ENCODE results near the gene ZCCHC13.

Gene ZCCHC13

DNA sequence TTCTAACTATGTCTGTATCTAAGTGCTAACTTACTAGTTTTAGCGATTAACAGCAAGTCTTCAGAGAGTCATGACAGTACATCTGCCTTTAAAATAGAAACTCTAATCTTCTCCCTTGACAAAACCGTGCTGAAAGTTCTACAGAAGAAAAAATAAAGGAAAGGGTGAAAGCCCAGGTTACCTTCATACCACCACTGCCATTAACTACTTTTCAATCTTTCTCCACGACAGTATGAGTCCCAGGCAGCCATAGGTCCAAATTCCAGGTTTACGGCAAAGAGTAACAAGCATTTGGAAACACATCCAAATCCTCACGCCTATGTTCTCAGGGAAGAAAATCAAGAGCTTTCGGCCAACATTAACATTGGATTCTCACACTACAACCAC is 12.4 kb upstream of the ZCCHC13 start:
- H2AFZ ChIP-seq (ENCODE audit: insufficient read depth, low read length, poor library complexity): peak overlapping the region; percentile 48
- peak in 1 of 2 donors; percentile 43 for DNase-seq
- no peaks in the 10 kb centered on the region for H3K27me3 ChIP-seq (ENCODE audit: insufficient read depth, low read length)
- no peak overlapping the region for H4K12ac ChIP-seq (ENCODE audit: low read depth, low read length)
- H3K79me1 ChIP-seq (ENCODE audit: low read length): peaks cover 16% of the 10 kb centered on the region
- no peaks in the 10 kb centered on the region for H3K4me1 ChIP-seq (ENCODE audit: control insufficient read depth in 1 of 2, insufficient read depth in 2 of 2, low read length in 2 of 2)
- H3K14ac ChIP-seq (ENCODE audit: low read length): peak overlapping the region; percentile 84
- H3K4me2 ChIP-seq (ENCODE audit: low read length): peak overlapping the region; percentile 58
- H4K8ac ChIP-seq (ENCODE audit: low read depth, low read length): peak overlapping the region; percentile 90
- H3K9ac ChIP-seq (ENCODE audit: low read length): peak overlapping the region; percentile 98
- peak overlapping the region; percentile 94 for H4K91ac ChIP-seq (ENCODE audit: low read depth, low read length)
- no peaks in the 10 kb centered on the region for H3K9me3 ChIP-seq (ENCODE audit: insufficient read depth, low read depth, low read length)
- no peak overlapping the region for H3K18ac ChIP-seq (ENCODE audit: low read length)
- H3K36me3 ChIP-seq (ENCODE audit: control insufficient read depth in 1 of 2, insufficient read depth in 2 of 2, low read length in 2 of 2): peaks cover 0 to 3% of the 10 kb centered on the region in 2 experiments
- H3K23ac ChIP-seq (ENCODE audit: low read length): no peak overlapping the region
- no peak overlapping the region for H2BK12ac ChIP-seq (ENCODE audit: low read length)
- no CpG with 5 or more reads among the region's 6 CpGs for WGBS (ENCODE audit: extremely low coverage, insufficient coverage, insufficient read length)
- H2BK120ac ChIP-seq (ENCODE audit: insufficient read depth, low read length, poor library complexity): peak overlapping the region; percentile 36
- H3K79me2 ChIP-seq (ENCODE audit: control insufficient read depth, insufficient read depth, low read length, poor library complexity): peaks cover 20% of the 10 kb centered on the region
- H3K27ac ChIP-seq (ENCODE audit: low read depth, low read length): peak overlapping the region; percentile 98
- peak overlapping the region; percentile 81 for H3K4me3 ChIP-seq (ENCODE audit: low read depth, low read length)
- peak overlapping the region; percentile 22 for H2AK5ac ChIP-seq (ENCODE audit: low read length)
- peak overlapping the region; percentile 71 for H2BK5ac ChIP-seq (ENCODE audit: low read depth, low read length, poor library complexity)
- H3K4ac ChIP-seq (ENCODE audit: low read depth, low read length): peak overlapping the region; percentile 39

DNA sequence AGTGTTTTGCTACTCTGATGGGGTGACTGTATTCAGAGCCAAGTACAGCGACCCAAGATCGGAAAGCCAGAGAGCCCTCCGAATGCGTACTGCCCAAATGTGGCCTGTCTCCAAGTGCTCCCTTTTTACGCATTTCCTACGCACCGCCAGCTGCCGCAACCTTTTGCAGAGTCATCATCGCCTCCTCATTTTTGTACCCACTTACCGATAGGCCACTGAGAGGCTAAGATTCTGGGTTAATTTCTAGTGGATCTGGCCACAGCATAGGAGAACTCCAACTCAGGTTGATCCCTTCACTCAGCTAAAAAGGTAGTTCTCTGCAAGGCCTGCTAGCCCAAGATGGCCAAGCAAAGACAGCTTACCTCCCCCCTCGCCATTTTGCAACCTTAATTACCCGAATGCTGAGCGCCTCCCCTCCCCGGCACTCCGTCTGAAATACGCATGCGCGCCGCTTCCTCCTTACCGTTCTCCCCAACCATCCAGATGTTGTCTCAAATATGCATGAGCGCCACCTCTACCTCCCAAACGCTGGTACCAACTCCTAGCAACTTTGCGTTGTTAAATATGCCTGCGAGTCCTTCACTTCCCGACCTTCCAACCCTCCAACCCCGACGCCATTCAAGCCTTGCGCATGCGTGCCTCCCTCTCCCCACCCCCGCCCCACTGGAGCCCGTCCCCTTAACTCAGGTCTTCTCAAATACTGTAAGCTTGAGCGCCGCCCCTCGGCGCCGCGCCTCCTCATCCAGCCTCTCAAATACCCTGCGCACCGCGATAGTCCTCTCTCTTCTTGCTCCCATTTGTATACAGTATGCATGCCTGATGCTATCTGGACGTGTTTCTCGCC is 11.8 kb upstream of the ZCCHC13 start:
- Histone ChIP-seq H4K12ac (ENCODE audit: low read depth, low read length) (peak overlapping the region; percentile 4), H3K79me1 (ENCODE audit: low read length) (peaks cover 16% of the 10 kb centered on the region), H3K9me3 (ENCODE audit: insufficient read depth, low read depth, low read length) (no peaks in the 10 kb centered on the region), H3K36me3 (ENCODE audit: control insufficient read depth in 1 of 2, insufficient read depth in 2 of 2, low read length in 2 of 2) (peaks cover 0 to 2% of the 10 kb centered on the region in 2 experiments), H2BK5ac (ENCODE audit: low read depth, low read length, poor library complexity) (peak overlapping the region; percentile 71), H3K9ac (ENCODE audit: low read length) (peak overlapping the region; percentile 98), H2BK12ac (ENCODE audit: low read length) (no peak overlapping the region), H2AK5ac (ENCODE audit: low read length) (peak overlapping the region; percentile 22), H4K8ac (ENCODE audit: low read depth, low read length) (peak overlapping the region; percentile 90), H3K4ac (ENCODE audit: low read depth, low read length) (peak overlapping the region; percentile 39), H3K14ac (ENCODE audit: low read length) (peak overlapping the region; percentile 84), H3K23ac (ENCODE audit: low read length) (no peak overlapping the region), H3K4me3 (ENCODE audit: low read depth, low read length) (peak overlapping the region; percentile 81), H3K27me3 (ENCODE audit: insufficient read depth, low read length) (no peaks in the 10 kb centered on the region), H3K79me2 (ENCODE audit: control insufficient read depth, insufficient read depth, low read length, poor library complexity) (peaks cover 20% of the 10 kb centered on the region), H2AFZ (ENCODE audit: insufficient read depth, low read length, poor library complexity) (peak overlapping the region; percentile 48), H3K18ac (ENCODE audit: low read length) (peak overlapping the region; percentile 86), H2BK120ac (ENCODE audit: insufficient read depth, low read length, poor library complexity) (peak overlapping the region; percentile 36), H4K91ac (ENCODE audit: low read depth, low read length) (peak overlapping the region; percentile 94), H3K27ac (ENCODE audit: low read depth, low read length) (peak overlapping the region; percentile 98), H3K4me1 (ENCODE audit: control insufficient read depth in 1 of 2, insufficient read depth in 2 of 2, low read length in 2 of 2) (no peaks in the 10 kb centered on the region), H3K4me2 (ENCODE audit: low read length) (peak overlapping the region; percentile 98)
- no CpG with 5 or more reads among the region's 42 CpGs for WGBS (ENCODE audit: extremely low coverage, insufficient coverage, insufficient read length)
- peak; percentile 83 to 84 for DNase-seq

GRCh38 chrX:74292808-74293123 is 11.2 kb upstream of the ZCCHC13 start:
- no peaks in the 10 kb centered on the region for H3K27me3 ChIP-seq (ENCODE audit: insufficient read depth, low read length)
- H3K27ac ChIP-seq (ENCODE audit: low read depth, low read length): peak overlapping the region; percentile 51
- H2BK120ac ChIP-seq (ENCODE audit: insufficient read depth, low read length, poor library complexity): no peak overlapping the region
- peaks cover 0 to 2% of the 10 kb centered on the region in 2 experiments for H3K36me3 ChIP-seq (ENCODE audit: control insufficient read depth in 1 of 2, insufficient read depth in 2 of 2, low read length in 2 of 2)
- no peak overlapping the region for H3K4ac ChIP-seq (ENCODE audit: low read depth, low read length)
- H2BK5ac ChIP-seq (ENCODE audit: low read depth, low read length, poor library complexity): no peak overlapping the region
- no peak overlapping the region for H2AFZ ChIP-seq (ENCODE audit: insufficient read depth, low read length, poor library complexity)
- H4K8ac ChIP-seq (ENCODE audit: low read depth, low read length): no peak overlapping the region
- H3K79me1 ChIP-seq (ENCODE audit: low read length): peaks cover 16% of the 10 kb centered on the region
- H3K4me1 ChIP-seq (ENCODE audit: control insufficient read depth in 1 of 2, insufficient read depth in 2 of 2, low read length in 2 of 2): no peaks in the 10 kb centered on the region
- H3K9me3 ChIP-seq (ENCODE audit: insufficient read depth, low read depth, low read length): no peaks in the 10 kb centered on the region
- no peak overlapping the region for H2AK5ac ChIP-seq (ENCODE audit: low read length)
- WGBS (ENCODE audit: extremely low coverage, insufficient coverage, insufficient read length): no CpG with 5 or more reads among the region's 9 CpGs
- no peak overlapping the region for H3K23ac ChIP-seq (ENCODE audit: low read length)
- H4K12ac ChIP-seq (ENCODE audit: low read depth, low read length): no peak overlapping the region
- peak overlapping the region; percentile 81 for H3K9ac ChIP-seq (ENCODE audit: low read length)
- H3K4me2 ChIP-seq (ENCODE audit: low read length): peak overlapping the region; percentile 98
- DNase-seq: no peak
- H3K18ac ChIP-seq (ENCODE audit: low read length): no peak overlapping the region
- peaks cover 20% of the 10 kb centered on the region for H3K79me2 ChIP-seq (ENCODE audit: control insufficient read depth, insufficient read depth, low read length, poor library complexity)
- H3K4me3 ChIP-seq (ENCODE audit: low read depth, low read length): peak overlapping the region; percentile 74
- no peak overlapping the region for H2BK12ac ChIP-seq (ENCODE audit: low read length)
- H3K14ac ChIP-seq (ENCODE audit: low read length): no peak overlapping the region
- no peak overlapping the region for H4K91ac ChIP-seq (ENCODE audit: low read depth, low read length)

DNA sequence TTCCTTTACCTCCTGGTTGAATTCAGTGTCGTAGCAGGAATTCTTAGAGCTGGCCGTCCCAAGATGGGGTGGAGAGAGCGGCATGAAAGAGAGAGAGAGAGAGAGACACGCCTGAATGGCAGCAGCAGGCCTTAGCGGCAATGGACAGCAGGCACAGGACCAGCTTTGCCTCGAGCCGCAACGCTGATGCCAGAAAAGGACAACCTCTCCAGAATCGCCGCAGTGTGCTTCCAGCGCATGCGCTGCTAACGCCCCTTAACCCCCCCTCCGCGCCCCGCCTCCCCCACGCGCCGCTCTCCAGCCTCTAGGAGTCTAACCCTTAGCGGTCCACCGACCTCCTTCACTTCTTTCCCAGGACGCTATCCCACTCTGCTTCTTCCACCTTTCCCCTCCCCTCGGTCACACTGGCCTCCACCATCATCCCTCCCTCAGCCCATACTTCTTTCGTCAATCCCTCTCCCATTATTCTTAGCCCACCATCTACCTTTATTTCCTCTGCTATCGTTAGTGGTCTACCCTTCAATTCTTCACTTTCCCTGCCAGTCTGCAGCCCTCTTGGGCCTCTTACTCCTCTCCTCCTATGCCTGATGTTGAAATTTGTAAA is 10.5 kb upstream of the ZCCHC13 start:
- H2AK5ac ChIP-seq (ENCODE audit: low read length): no peak overlapping the region
- H4K91ac ChIP-seq (ENCODE audit: low read depth, low read length): no peak overlapping the region
- no peak overlapping the region for H3K4ac ChIP-seq (ENCODE audit: low read depth, low read length)

More for the DNA sequence above, 10.5 kb upstream of the ZCCHC13 start:
- H2BK12ac ChIP-seq (ENCODE audit: low read length): no peak overlapping the region
- no peaks in the 10 kb centered on the region for H3K9me3 ChIP-seq (ENCODE audit: insufficient read depth, low read depth, low read length)
- no peak overlapping the region for H2BK120ac ChIP-seq (ENCODE audit: insufficient read depth, low read length, poor library complexity)
- H4K12ac ChIP-seq (ENCODE audit: low read depth, low read length): no peak overlapping the region
- peak overlapping the region; percentile 51 for H3K27ac ChIP-seq (ENCODE audit: low read depth, low read length)
- peaks cover 0 to 2% of the 10 kb centered on the region in 2 experiments for H3K36me3 ChIP-seq (ENCODE audit: control insufficient read depth in 1 of 2, insufficient read depth in 2 of 2, low read length in 2 of 2)
- no CpG with 5 or more reads among the region's 25 CpGs for WGBS (ENCODE audit: extremely low coverage, insufficient coverage, insufficient read length)
- no peak overlapping the region for H2BK5ac ChIP-seq (ENCODE audit: low read depth, low read length, poor library complexity)
- H3K79me1 ChIP-seq (ENCODE audit: low read length): peaks cover 16% of the 10 kb centered on the region
- H3K79me2 ChIP-seq (ENCODE audit: control insufficient read depth, insufficient read depth, low read length, poor library complexity): peaks cover 18% of the 10 kb centered on the region
- DNase-seq: peak; percentile 54 to 72
- H3K4me2 ChIP-seq (ENCODE audit: low read length): peak overlapping the region; percentile 98
- H3K18ac ChIP-seq (ENCODE audit: low read length): no peak overlapping the region
- peak overlapping the region; percentile 81 for H3K9ac ChIP-seq (ENCODE audit: low read length)
- no peaks in the 10 kb centered on the region for H3K4me1 ChIP-seq (ENCODE audit: control insufficient read depth in 1 of 2, insufficient read depth in 2 of 2, low read length in 2 of 2)
- H3K4me3 ChIP-seq (ENCODE audit: low read depth, low read length): peak overlapping the region; percentile 73
- no peaks in the 10 kb centered on the region for H3K27me3 ChIP-seq (ENCODE audit: insufficient read depth, low read length)
- no peak overlapping the region for H4K8ac ChIP-seq (ENCODE audit: low read depth, low read length)
- no peak overlapping the region for H2AFZ ChIP-seq (ENCODE audit: insufficient read depth, low read length, poor library complexity)
- H3K23ac ChIP-seq (ENCODE audit: low read length): no peak overlapping the region
- no peak overlapping the region for H3K14ac ChIP-seq (ENCODE audit: low read length)

Measured in trophoblast cell (in vitro differentiated cells and primary cell).